ENCODE data around the gene ZBTB20. TPM values are rescaled to one million over a fixed set of nuclear protein-coding genes. Genes with fewer than 3 reads are reported as not detected.
A peak's percentile ranks its signal among the peaks of the same experiment; 100 is the strongest.

ZBTB20 gene
- total and polyA plus RNA-seq, 10 of the 15 experiments (the other 5 are each of a cell fraction or from before 2014, with no cell fraction given) = 0.20 to 5.5 (median 2.2) TPM

DNA sequence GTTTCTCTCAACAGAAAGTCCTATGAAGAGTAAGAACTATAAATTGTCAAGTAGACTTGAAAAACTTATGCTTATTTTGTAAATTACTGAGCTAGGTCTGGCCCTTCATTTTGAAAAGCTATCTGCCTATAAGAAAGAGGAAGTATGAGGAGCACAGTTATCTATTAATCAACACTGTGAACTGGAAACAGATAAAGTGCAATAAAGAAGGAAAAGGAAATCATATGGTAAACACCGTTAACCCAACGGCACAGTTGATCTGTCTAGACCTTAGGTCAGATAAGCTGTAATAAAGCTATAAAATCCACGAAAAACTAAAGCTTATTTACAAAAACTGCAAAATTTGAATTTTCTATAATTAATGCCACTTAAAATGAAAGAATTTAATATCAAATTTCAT, 242.5 kb downstream of the ZBTB20 start:
- SMC1A ChIA-PET (ENCODE audit: uncharacterized antibody, unreplicated experiment) = no interaction called here
- POLR2A ChIA-PET = no interaction called here
- WGBS (ENCODE audit: insufficient coverage, insufficient replicate concordance, low lambda C conversion rate, missing lambda C conversion rate) = 68% methylated on average over 3 of the region's 3 CpGs
- H3K4me1 ChIP-seq (ENCODE audit: control insufficient read depth, insufficient read depth, low read length) = no peaks in the 10 kb centered on the region
- no peak overlapping the region for H2AFZ ChIP-seq (ENCODE audit: control insufficient read depth, low read depth, low read length)
- H4K20me1 ChIP-seq (ENCODE audit: control insufficient read depth, insufficient read depth) = no peaks in the 10 kb centered on the region
- CTCF ChIA-PET = interaction anchor here (0.6 to 1.3 kb wide), 4 partner anchors 12 to 1185 kb away, joined by 3 to 5 read pairs (median 4); no protein-coding TSS in a partner anchor
- no peaks in the 10 kb centered on the region for H3K9me3 ChIP-seq (replicated peaks; ENCODE audit: control insufficient read depth, insufficient read depth, low read length)
- no peaks in the 10 kb centered on the region for H3K36me3 ChIP-seq (ENCODE audit: control insufficient read depth in 2 of 2, insufficient read depth in 2 of 2, low read length in 1 of 2)
- no peaks in the 10 kb centered on the region for H3K79me2 ChIP-seq (ENCODE audit: control insufficient read depth, insufficient read depth, low read length)
- H3K4me2 ChIP-seq (ENCODE audit: control insufficient read depth, insufficient read depth) = no peak overlapping the region
- DNase-seq (ENCODE audit: low read depth, low spot score) = no peak
- RAD21 ChIA-PET (ENCODE audit: unreplicated experiment) = no interaction called here
- BruUV-seq (replicated peaks) = no TSS peak
- in situ Hi-C loops (cut with MboI) = no loop called here
- peak; percentile 44 for ATAC-seq
- intact Hi-C loops (cut with micrococcal nuclease; ENCODE audit: unreplicated experiment) = no loop called here
- H3K27ac ChIP-seq (ENCODE audit: control insufficient read depth, insufficient read depth) = no peak overlapping the region
- H3K4me3 ChIP-seq = no peak overlapping the region
- H3K9ac ChIP-seq (ENCODE audit: control insufficient read depth, insufficient read depth, low read length) = no peak overlapping the region
- FAIRE-seq = no peak
- no peaks in the 10 kb centered on the region for H3K27me3 ChIP-seq (replicated peaks in 1 of 2; ENCODE audit: control insufficient read depth in 2 of 2, insufficient read depth in 2 of 2, low read length in 1 of 2)
- TF ChIP-seq ZNF384 (IDR thresholded peaks at IDR 0.05; ENCODE audit: borderline replicate concordance, low read depth, low read length) = no peak
- no peak for TF ChIP-seq NFXL1 (IDR thresholded peaks at IDR 0.05; ENCODE audit: borderline replicate concordance)
- no peak for TF ChIP-seq MTA3 (IDR thresholded peaks at IDR 0.05; ENCODE audit: borderline replicate concordance, low read length)
- TF ChIP-seq TARDBP (IDR thresholded peaks at IDR 0.05; ENCODE audit: borderline replicate concordance) = no peak
- TF ChIP-seq, protein P1, sequence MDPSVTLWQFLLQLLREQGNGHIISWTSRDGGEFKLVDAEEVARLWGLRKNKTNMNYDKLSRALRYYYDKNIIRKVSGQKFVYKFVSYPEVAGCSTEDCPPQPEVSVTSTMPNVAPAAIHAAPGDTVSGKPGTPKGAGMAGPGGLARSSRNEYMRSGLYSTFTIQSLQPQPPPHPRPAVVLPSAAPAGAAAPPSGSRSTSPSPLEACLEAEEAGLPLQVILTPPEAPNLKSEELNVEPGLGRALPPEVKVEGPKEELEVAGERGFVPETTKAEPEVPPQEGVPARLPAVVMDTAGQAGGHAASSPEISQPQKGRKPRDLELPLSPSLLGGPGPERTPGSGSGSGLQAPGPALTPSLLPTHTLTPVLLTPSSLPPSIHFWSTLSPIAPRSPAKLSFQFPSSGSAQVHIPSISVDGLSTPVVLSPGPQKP (IDR thresholded peaks at IDR 0.05; ENCODE audit: low read depth, low read length) = no peak
- TF ChIP-seq, protein P2, sequence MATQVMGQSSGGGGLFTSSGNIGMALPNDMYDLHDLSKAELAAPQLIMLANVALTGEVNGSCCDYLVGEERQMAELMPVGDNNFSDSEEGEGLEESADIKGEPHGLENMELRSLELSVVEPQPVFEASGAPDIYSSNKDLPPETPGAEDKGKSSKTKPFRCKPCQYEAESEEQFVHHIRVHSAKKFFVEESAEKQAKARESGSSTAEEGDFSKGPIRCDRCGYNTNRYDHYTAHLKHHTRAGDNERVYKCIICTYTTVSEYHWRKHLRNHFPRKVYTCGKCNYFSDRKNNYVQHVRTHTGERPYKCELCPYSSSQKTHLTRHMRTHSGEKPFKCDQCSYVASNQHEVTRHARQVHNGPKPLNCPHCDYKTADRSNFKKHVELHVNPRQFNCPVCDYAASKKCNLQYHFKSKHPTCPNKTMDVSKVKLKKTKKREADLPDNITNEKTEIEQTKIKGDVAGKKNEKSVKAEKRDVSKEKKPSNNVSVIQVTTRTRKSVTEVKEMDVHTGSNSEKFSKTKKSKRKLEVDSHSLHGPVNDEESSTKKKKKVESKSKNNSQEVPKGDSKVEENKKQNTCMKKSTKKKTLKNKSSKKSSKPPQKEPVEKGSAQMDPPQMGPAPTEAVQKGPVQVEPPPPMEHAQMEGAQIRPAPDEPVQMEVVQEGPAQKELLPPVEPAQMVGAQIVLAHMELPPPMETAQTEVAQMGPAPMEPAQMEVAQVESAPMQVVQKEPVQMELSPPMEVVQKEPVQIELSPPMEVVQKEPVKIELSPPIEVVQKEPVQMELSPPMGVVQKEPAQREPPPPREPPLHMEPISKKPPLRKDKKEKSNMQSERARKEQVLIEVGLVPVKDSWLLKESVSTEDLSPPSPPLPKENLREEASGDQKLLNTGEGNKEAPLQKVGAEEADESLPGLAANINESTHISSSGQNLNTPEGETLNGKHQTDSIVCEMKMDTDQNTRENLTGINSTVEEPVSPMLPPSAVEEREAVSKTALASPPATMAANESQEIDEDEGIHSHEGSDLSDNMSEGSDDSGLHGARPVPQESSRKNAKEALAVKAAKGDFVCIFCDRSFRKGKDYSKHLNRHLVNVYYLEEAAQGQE (IDR thresholded peaks at IDR 0.05; ENCODE audit: low read depth, low read length) = no peak
- no peak for TF ChIP-seq MEF2B (IDR thresholded peaks at IDR 0.05; ENCODE audit: partially characterized antibody, poor library complexity, severe bottlenecking)
- TF ChIP-seq, protein P3, sequence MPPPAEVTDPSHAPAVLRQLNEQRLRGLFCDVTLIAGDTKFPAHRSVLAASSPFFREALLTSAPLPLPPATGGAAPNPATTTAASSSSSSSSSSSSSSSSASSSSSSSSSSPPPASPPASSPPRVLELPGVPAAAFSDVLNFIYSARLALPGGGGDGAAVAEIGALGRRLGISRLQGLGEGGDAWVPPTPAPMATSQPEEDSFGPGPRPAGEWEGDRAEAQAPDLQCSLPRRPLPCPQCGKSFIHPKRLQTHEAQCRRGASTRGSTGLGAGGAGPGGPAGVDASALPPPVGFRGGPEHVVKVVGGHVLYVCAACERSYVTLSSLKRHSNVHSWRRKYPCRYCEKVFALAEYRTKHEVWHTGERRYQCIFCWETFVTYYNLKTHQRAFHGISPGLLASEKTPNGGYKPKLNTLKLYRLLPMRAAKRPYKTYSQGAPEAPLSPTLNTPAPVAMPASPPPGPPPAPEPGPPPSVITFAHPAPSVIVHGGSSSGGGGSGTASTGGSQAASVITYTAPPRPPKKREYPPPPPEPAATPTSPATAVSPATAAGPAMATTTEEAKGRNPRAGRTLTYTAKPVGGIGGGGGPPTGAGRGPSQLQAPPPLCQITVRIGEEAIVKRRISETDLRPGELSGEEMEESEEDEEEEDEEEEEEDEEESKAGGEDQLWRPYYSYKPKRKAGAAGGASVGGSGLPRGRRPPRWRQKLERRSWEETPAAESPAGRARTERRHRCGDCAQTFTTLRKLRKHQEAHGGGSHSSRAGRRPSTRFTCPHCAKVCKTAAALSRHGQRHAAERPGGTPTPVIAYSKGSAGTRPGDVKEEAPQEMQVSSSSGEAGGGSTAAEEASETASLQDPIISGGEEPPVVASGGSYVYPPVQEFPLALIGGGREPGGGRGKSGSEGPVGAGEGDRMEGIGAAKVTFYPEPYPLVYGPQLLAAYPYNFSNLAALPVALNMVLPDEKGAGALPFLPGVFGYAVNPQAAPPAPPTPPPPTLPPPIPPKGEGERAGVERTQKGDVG (CRISPR knock-in tag; IDR thresholded peaks at IDR 0.05) = no peak
- TF ChIP-seq, protein P4, sequence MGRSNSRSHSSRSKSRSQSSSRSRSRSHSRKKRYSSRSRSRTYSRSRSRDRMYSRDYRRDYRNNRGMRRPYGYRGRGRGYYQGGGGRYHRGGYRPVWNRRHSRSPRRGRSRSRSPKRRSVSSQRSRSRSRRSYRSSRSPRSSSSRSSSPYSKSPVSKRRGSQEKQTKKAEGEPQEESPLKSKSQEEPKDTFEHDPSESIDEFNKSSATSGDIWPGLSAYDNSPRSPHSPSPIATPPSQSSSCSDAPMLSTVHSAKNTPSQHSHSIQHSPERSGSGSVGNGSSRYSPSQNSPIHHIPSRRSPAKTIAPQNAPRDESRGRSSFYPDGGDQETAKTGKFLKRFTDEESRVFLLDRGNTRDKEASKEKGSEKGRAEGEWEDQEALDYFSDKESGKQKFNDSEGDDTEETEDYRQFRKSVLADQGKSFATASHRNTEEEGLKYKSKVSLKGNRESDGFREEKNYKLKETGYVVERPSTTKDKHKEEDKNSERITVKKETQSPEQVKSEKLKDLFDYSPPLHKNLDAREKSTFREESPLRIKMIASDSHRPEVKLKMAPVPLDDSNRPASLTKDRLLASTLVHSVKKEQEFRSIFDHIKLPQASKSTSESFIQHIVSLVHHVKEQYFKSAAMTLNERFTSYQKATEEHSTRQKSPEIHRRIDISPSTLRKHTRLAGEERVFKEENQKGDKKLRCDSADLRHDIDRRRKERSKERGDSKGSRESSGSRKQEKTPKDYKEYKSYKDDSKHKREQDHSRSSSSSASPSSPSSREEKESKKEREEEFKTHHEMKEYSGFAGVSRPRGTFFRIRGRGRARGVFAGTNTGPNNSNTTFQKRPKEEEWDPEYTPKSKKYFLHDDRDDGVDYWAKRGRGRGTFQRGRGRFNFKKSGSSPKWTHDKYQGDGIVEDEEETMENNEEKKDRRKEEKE (IDR thresholded peaks at IDR 0.05) = no peak
- TF ChIP-seq, protein P5, sequence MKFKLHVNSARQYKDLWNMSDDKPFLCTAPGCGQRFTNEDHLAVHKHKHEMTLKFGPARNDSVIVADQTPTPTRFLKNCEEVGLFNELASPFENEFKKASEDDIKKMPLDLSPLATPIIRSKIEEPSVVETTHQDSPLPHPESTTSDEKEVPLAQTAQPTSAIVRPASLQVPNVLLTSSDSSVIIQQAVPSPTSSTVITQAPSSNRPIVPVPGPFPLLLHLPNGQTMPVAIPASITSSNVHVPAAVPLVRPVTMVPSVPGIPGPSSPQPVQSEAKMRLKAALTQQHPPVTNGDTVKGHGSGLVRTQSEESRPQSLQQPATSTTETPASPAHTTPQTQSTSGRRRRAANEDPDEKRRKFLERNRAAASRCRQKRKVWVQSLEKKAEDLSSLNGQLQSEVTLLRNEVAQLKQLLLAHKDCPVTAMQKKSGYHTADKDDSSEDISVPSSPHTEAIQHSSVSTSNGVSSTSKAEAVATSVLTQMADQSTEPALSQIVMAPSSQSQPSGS (IDR thresholded peaks at IDR 0.05; ENCODE audit: low read length) = no peak
